SKM-1 (cell line): Measurements from ENCODE around the gene CTSH.
"Not testable (repeated sequence)": the region's sequence is repeated elsewhere in the genome, so short reads cannot be mapped to it uniquely, and the experiment has no call there.

Experiments
- DNase-seq: peaks from one replicate; lab custom pipeline; 2025; ENCODE audit not compliant: unreplicated experiment; lab: John Stamatoyannopoulos, UW

CTSH gene

DNA sequence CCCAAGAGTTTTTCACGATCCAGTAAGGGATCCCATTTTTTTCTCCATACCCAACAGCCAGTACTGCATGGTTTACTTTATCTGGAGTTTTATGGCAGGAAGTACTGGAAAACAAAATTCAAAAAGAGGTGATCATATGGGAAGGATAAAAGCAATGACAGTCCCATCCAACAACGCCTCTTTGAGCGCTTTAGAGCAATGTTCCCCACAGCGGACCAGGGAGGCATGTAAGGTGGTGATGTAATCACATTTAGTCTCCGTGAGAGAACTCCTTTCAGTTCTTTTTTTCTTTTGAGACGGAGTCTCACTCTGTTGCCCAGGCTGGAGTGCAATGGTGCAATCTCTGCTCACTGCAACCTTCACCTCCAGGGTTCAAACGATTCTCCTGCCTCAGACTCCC is 21.8 kb downstream of the CTSH start:
- no peak for DNase-seq

GRCh38 chr15:78922527-78922926 is 22.3 kb downstream of the CTSH start:
- DNase-seq = no peak

- DNase-seq = no peak
These were observed 22.9 kb downstream of the CTSH start for GRCh38 chr15:78921940-78922339.

DNA sequence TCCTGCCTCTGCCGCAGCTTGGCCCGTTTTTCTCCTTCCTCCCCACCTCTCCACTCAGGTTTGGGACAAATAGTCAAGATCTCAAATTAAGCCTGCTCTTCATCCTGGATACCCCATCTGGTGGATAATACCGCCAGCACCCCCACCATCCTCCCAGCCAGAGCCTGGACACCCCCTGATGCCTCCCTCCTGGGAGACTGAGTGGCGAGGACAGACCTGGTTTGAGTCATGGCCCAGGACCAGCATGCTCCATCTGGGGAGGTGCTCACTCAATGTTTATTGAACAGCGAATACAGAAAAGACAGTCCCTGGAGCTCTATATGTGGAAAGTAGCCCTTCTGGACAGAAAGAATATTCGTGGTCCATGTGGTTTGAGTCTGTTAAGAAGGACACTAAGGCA is 23.3 kb downstream of the CTSH start:
- DNase-seq = no peak

DNA sequence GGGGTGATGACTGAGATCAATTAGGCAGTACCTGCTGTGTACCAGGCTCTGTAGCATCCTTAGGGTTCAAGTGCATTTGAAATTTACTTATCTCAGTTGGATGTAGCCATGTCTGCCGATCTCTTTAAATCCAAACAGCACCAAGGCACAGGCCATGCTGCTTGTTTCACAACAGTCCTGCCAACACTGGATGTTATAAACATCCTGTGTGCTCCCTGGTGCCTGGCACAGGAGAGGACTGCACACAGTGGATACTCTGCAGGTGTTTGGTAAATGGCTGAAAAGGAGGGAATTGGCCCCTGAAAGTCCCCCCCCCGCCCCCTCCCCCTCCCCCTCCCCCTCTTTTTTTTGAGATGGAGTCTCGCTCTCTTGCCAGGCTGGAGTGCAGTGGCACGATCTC is 27.0 kb downstream of the CTSH start:
- DNase-seq = no peak

DNA sequence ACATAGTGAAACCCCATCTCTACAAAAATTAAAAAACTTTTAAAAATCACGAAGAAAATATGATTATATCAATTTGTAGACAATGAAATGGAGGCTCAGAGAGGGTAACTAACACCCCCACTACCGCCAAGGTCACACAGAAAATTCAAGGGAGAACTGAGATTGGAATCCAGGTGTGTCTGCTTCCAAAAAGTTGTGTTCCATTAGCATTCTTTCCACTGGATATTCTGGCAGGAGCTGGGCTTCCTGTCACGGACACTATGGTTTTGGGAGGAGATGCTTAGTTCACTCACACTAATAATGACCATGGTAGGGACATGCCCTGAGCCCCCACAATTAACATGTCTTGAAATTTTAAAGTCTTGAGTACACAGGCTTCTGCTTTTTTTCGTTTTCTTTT is 28.8 kb downstream of the CTSH start:
- DNase-seq = no peak

DNA sequence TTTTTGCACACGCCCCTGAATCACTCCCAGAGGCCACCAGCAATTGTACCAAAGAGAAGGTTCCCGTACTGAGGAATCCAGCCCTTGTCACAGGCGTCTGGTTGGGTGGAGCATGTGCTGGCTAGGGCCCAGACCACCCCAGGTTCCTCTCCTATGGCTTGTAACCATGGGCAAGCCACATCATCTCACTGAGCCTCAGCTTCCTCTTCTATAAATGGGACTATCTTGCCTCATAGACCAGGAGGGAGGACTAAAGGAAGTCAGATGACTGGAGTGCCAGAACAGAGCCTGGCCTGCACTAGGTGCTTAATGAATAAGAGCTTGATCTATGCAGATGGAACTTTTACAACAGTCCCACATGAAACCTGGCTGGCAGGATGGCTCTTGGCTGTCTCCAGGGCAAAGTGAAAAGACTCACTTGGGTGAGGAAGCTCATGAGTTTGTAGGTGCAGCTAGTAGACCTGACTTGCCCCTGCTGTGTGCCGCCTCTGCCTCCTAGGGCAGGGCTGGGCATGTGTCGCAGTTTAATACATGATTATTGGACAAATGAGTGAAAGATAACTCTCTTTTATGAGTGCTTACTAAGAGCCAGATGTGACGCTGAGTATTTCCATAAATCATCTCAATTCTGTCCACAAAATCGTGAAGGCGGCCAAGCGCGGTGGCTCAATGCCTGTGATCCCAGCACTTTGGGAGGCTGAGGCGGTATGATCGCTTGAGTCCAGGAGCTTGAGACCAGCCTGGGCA is 29.3 kb downstream of the CTSH start:
- peak; percentile 95 for DNase-seq

- DNase-seq = no peak
These were observed 30.6 kb downstream of the CTSH start for GRCh38 chr15:78914027-78914764.

GRCh38 chr15:78913012-78913411 is 31.8 kb downstream of the CTSH start:
- no peak for DNase-seq

DNA sequence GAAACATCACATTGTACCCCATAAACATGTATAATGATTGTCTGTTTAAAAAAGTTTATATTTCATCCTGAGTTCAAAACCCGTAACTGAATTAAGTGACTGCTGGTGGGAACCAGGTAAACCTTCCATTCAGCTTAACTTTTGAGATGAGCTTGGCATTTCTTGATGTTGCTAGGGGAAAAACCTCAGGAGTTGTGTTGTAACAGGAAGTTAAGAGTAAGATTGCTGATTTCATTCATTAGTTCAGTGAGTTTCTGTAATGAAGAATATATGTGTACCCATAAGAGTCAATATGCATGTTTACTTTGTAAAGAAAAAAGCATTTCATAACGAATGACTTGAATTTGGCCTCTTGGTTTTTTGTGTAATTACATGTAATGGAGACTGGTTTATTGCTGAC is 32.5 kb downstream of the CTSH start:
- DNase-seq = no peak

- DNase-seq = no peak
These were observed 34.6 kb downstream of the CTSH start for GRCh38 chr15:78910271-78910670.

DNA sequence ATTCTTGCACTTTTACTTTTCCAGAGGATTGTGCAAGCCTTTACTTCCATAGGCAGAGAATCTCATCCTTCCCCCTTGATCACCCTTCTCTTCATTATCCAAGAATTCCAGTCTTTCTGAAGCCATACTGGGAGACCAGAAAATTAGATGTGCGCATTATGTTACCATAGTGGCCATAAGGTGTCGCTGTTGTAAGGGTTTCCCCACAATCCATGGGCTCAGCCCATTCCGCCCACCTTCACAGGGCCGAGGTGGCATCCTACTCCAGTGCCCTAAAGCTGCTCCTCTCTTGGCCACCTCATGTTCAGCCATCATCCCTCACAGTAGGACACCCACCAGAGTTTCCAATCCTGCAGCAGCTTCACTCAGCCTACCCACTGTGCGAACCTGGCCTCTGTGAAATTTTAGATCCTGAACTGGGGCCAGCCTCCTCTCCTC is 35.0 kb downstream of the CTSH start:
- DNase-seq = peak; percentile 34

- no peak for DNase-seq
These were observed 35.6 kb downstream of the CTSH start for GRCh38 chr15:78909160-78909695.

DNA sequence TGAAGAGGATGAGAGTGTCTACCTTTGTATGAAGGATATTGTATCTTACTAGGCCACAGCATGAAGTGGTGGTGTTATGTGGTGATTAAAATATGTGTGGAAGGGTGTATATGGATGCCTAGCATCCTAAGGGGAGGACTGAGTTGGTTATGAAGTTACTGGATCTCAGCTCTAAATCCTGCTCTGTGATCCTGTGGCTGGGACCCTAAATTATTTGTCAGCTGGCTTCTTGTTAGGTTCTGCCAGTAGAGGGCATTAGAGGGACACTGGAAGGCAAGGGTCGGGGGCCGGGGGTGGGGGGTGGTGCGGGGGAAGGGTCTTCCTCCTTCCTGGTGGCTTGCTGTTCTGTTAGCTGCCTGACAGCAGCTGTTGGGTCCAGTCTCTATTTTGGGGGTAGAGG is 37.3 kb downstream of the CTSH start:
- no peak for DNase-seq

- DNase-seq = no peak
These were observed 38.6 kb downstream of the CTSH start for GRCh38 chr15:78906316-78906620.

DNA sequence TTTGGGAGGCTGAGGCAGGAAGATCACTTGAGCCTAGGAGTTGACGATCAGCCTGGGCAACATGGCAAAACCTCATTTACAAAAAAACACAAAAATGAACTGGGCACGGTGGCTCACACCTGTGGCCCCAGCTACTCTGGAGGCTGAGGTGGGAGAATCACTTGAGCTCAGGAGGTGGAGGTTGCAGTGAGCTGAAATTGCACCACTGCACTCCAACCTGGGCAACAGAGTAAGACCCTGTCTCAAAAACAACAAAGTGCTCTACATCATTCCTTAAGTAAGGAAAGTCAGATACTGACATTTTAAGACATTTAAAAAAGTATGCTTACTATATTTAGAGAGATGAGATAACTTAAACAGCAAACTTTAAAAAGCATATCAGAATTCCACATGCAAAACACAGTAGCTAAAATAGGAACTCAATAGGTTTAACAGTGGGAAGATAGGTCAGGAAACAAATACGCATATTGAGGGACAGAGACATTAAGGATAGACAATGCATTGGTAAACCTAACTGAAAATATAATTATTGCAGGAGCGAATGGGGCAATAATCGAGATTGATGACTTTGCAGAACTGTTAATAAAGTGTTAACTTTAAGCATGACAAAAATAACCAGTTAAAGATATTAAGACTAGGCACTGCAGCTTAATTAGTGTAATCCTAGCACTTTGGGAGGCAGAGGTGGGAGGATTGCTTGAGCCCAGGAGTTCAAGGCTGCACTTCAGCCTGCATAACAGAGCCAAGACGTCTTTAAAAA is 40.1 kb downstream of the CTSH start:
- no peak for DNase-seq

DNA sequence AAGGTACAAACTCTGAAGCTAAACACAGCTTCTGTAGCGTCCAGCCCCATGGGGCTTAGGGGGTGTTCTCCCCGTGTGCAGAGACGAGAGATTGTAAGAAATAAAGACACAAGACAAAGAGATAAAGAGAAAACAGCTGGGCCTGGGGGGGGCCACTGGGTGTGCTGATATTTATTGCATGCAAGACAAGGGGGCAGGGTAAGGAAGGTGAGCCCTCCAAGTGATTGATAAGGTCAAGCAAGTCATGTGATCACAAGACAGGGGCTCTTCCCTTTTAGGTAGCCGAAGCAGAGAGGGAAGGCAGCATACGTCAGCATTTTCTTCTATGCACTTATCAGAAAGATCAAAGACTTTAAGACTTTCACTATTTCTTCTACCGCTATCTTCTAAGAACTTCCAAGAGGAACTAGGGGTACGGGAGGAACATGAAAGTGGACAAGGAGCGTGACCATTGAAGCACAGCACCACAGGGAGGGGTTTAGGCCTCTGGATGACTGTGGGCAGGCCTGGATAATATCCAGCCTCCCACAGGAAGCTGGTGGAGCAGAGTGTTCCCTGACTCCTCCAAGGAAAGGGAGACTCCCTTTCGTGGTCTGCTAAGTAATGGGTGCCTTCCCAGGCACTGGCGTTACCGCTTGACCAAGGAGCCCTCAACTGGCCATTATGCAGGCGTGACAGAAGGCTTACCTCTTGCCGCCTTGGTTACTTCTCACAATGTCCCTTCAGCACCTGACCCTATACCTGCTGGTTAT is 42.4 kb downstream of the CTSH start:
- not testable (repeated sequence) for DNase-seq

GRCh38 chr15:78900819-78901533 is 43.9 kb downstream of the CTSH start:
- DNase-seq = not testable (repeated sequence)

GRCh38 chr15:78898540-78898939 is 46.3 kb downstream of the CTSH start:
- no peak for DNase-seq

GRCh38 chr15:78895471-78895870 is 49.4 kb downstream of the CTSH start:
- no peak for DNase-seq
